Measurements from ENCODE around the gene PIR. TPM values are rescaled to one million over a fixed set of nuclear protein-coding genes. Genes with fewer than 3 reads are reported as not detected.

The PIR gene
- total and polyA plus RNA-seq, 2 donors (not counting 3 experiments of a cell fraction or from before 2014, with no cell fraction given), result 89.0 to 108 TPM

- Histone ChIP-seq H3K9me3 (replicated peaks; ENCODE audit: control insufficient read depth, insufficient read depth, low read length) (no peaks in the 10 kb centered on the region), H3K4me2 (ENCODE audit: insufficient read depth, low read length) (no peak overlapping the region)
These were observed 150.1 kb downstream of the PIR start for GRCh38 chrX:15343075-15343476.

More at GRCh38 chrX:15343075-15343476, 150.1 kb downstream of the PIR start:
- no peak overlapping the region for H3K9ac ChIP-seq (replicated peaks; ENCODE audit: extremely low read depth, insufficient read depth, low read length)
- no peak overlapping the region for H2AFZ ChIP-seq (ENCODE audit: low read depth, low read length)
- no peak for FAIRE-seq
- no peak overlapping the region for H3K27ac ChIP-seq (ENCODE audit: insufficient read depth, low read depth, low read length)
- POLR2A ChIA-PET, result no interaction called here
- dilution Hi-C loops (cut with MboI; ENCODE audit: extremely low pct_ligation_motif_present, low sequenced_read_pairs) (no loop called here), intact Hi-C loops (cut with micrococcal nuclease) (no loop called here)
- H3K4me3 ChIP-seq (replicated peaks in 1 of 3; ENCODE audit: insufficient read depth in 1 of 3, low read depth in 1 of 3, low read length in 3 of 3), result no peak overlapping the region
- peaks cover 5 to 8% of the 10 kb centered on the region in 2 experiments for H3K27me3 ChIP-seq (ENCODE audit: control insufficient read depth in 2 of 2, insufficient read depth in 2 of 2, low read length in 2 of 2)
- no peaks in the 10 kb centered on the region for H3K9me1 ChIP-seq (replicated peaks; ENCODE audit: control insufficient read depth, extremely low read depth, insufficient read depth, low read length)
- no TSS peak for BruUV-seq (replicated peaks)
- no peaks in the 10 kb centered on the region for H3K36me3 ChIP-seq (ENCODE audit: control insufficient read depth in 2 of 2, extremely low read depth in 1 of 2, insufficient read depth in 2 of 2, low read length in 2 of 2)
- TF ChIP-seq FOS (IDR thresholded peaks at IDR 0.05; ENCODE audit: borderline replicate concordance, insufficient read depth, low read length) (no peak), MAX (IDR thresholded peaks at IDR 0.05; ENCODE audit: insufficient read depth, insufficient read length) (no peak), POLR2A (IDR thresholded peaks at IDR 0.05; ENCODE audit: low read depth, low read length) (no peak), MYC (IDR thresholded peaks at IDR 0.05; ENCODE audit: low read depth, low read length) (no peak), GATA2 (IDR thresholded peaks at IDR 0.05; ENCODE audit: insufficient read depth, insufficient read length, low read depth, low read length) (no peak), CTCF (IDR thresholded peaks at IDR 0.05; ENCODE audit: extremely low read depth in 1 of 2, insufficient read depth in 1 of 2, low read depth in 1 of 2, low read length in 2 of 2) (no peak), JUN (IDR thresholded peaks at IDR 0.05; ENCODE audit: borderline replicate concordance, insufficient read depth, insufficient read length, low read depth) (no peak), POLR2AphosphoS5 (IDR thresholded peaks at IDR 0.05; ENCODE audit: insufficient read depth, low read depth, low read length) (no peak), EZH2 (IDR thresholded peaks at IDR 0.05; ENCODE audit: borderline replicate concordance, low read depth, low read length, severe bottlenecking) (no peak)
- CTCF ChIA-PET, result no interaction called here
- no peaks in the 10 kb centered on the region for H4K20me1 ChIP-seq (replicated peaks; ENCODE audit: control insufficient read depth, extremely low read depth, insufficient read depth, low read length)
- no peaks in the 10 kb centered on the region for H3K4me1 ChIP-seq (ENCODE audit: control insufficient read depth, extremely low read depth, insufficient read depth, low read length)
- H3K79me2 ChIP-seq (ENCODE audit: control insufficient read depth, insufficient read depth, low read length), result no peaks in the 10 kb centered on the region
- DNase-seq (ENCODE audit: low read depth, low spot score), result no peak
